NCI-H446 (cell line): ENCODE results near the gene ILKAP.

Experiments used
- DNase-seq, 2 experiments: peaks; one replicate each; lab custom pipeline; 2025; lab: John Stamatoyannopoulos, UW

ILKAP gene

GRCh38 chr2:238137885-238138284 is 65.6 kb downstream of the ILKAP start:
- DNase-seq, result no peak

DNA sequence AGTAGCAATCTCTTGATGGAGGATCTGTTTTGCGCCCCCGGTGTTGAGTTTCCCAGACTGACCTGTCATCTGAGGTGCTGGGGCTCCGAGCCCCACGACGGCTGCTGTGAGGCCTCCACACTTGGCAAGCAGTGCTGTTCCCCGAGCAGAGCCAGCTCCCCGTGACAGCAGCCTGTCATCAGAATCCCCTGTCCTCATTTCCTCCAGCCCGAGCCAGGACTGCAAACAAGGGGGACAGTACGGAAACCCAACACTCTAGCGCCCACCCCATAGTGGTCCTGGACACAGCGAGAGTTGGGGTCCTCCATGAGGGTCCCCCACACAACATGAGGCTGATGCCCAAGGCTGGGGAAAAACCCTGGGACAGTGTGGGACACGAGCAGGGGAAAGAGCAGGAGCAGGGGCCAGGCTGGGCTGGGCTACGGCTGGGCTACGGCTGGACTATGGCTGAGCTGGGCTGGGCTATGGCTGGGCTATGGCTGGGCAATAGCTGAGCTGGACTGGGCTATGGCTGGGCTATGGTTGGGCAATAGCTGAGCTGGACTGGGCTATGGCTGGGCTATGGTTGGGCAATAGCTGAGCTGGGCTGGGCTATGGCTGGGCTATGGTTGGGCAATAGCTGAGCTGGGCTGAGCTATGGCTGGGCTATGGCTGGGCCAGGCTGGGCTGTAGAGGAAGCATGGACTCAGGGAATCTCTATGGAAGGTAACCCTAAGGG is 66.5 kb downstream of the ILKAP start:
- DNase-seq, result no peak

DNA sequence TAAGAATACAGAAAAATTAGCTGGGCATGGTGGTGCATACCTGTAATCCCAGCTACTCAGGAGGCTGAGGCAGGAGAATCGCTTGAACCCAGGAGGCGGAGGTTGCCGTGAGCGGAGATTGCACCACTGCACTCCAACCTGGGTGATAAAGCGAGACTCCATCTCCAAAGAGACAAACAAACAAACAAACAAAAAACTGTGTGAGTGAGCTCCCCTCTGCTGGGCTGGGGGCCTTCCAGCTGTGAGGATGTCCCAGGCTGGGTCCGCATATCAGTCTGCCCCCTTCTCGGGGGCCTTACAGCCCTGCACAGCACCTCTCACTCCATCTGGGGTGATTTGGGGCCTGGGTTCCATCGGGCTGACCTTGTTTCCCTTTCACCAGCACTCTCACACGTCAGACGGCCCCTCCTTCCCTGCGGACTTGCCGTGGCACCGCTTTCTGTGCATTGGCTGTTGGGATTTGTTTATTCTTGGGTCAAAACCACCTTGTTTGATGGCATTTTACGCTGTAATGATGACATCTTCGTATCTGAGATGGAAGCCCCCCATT is 67.8 kb downstream of the ILKAP start:
- DNase-seq, result no peak

- DNase-seq, result no peak
Observed at GRCh38 chr2:238134393-238134785, 69.1 kb downstream of the ILKAP start.

DNA sequence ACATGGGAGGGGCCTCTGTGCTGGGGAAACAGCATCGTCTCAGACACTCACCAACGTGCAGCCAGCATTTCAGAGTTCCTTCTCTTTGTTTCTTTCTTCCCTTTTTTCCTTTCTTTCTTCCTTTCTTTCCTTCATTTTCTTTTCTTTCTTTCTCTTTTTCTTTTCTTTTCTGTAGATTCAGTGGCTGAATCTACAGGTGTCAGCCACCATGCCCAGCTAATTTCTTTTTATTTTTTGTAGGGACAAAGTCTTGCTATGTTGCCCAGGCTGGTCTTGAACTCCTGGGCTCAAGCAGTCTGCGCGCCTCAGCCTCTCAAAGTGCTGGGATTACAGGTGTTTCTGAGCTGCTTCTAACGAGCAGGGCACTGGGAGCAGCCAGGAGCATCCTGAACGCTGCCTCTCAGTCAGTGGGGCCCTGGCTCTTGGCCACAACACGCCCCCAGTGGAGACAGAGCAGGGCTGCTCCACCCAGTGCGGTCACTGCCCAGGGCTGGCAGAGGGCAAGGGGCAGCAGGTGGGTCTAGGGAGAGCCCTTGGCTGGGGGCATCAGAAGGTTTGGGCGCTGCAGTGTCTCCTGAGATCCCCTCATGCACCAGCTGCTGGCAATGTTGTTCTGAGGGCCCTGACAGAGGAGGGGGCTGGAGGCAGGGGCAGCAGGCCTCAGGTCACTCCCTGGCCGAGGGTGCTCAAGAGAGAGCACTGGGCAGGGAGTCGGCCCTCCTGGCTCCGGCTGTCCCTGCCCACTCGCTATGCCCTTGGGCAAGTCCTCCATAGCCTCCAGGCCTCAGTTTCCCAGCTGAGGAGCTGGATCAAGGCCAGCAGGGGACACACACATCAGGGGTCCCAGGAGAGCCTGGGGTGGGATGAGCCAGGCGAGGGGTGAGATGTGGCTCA is 69.7 kb downstream of the ILKAP start:
- DNase-seq, result no peak

GRCh38 chr2:238132463-238133450 is 70.7 kb downstream of the ILKAP start:
- no peak for DNase-seq

DNA sequence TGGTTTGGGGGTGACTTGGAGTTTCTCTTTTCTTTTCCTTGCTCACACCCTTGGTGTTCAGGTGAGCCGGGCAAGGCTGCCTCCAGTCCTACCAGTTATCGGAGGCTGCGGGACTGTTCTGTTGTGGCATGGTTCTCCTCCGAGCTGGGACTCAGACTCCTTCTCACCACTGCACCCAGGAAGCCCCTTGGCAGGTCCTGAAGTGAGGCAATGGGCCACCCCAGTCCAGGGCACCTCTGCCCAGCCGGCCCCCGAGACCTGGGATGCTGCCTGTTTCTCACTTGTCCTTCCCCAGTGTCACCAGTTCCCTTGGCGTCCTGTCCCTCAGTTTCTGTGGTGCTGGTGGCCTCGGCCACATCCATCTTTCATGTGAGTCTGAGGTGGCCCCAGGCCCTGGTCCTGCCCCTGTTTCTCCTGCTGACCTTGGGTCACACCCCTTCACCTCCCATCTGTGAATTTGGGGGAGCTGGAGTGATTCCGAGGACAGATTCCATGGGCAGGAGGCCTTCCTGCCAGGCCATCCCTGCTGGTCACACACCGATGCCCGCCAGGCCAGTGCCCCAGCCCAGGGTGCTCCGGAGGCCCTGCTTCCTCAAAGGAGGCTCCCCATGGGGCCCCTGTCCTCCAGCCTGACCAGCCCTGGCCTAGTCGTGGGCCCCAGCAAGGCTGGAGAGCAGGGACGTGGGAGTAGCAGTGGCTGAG is 71.6 kb downstream of the ILKAP start:
- no peak for DNase-seq

DNA sequence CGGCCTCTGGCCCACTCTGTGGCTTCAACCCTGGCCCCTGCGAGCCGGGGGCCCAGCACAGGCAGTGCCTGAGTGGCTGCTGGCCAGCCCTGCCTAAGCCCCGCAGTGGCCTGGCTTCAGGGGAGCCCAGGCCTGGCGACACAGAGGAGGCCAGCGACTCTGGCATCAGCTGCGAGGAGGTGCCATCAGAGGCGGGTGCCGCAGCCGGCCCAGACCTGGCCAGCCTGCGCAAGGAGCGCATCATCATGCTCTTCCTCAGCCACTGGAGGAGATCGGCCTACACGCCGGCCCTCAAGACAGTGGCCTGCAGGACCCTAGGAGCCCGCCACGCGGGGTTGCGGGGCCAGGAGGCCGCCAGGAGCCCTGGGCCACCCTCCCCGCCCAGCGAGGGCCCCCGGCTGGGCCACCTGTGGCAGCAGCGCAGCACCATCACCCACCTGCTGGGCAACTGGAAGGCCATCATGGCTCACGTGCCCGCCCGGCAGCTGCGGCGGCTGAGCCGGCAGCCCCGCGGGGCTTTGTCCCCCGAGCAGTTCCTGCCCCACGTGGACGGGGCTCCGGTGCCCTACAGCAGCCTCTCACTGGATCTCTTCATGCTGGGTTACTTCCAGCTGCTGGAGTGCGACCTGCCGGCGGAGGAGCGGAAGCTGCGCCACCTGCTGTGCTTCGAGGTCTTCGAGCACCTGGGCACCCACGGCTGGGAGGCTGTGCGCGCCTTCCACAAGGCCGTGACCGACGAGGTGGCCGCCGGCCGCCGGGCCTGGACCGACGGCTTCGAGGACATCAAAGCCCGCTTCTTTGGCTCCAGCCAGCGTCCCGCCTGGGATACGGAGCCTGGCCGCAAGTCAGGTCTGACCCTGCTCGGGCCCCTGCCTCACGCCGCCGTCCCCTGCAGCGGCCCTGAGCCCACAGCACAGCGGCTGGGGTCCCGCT is 72.5 kb downstream of the ILKAP start:
- DNase-seq, result no peak

- DNase-seq, result no peak
Observed at GRCh38 chr2:238130111-238130695, 73.3 kb downstream of the ILKAP start.

GRCh38 chr2:238129166-238130010 is 74.1 kb downstream of the ILKAP start:
- no peak for DNase-seq

DNA sequence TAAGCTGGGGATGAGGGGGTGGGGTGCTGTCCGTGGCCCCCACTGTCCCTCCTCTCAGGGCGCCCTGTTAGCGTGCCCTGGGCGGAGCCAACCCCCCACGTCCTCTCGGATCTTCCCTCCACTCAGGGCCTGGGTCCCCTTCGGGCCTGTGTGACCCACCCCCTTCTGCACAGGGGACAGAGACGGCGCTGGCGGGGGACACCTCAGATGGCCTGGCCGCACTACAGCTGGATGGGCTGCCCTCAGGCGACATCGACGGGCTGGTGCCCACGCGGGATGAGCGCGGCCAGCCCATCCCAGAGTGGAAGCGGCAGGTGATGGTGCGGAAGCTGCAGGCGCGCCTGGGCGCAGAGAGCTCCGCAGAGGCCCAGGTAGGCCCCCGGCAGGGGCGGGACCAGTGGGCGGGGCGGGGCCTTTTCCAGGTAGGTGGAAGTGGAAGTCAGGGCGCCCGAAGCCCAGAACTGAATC is 74.9 kb downstream of the ILKAP start:
- no peak for DNase-seq

GRCh38 chr2:238128061-238128440 is 75.4 kb downstream of the ILKAP start:
- DNase-seq, result no peak

DNA sequence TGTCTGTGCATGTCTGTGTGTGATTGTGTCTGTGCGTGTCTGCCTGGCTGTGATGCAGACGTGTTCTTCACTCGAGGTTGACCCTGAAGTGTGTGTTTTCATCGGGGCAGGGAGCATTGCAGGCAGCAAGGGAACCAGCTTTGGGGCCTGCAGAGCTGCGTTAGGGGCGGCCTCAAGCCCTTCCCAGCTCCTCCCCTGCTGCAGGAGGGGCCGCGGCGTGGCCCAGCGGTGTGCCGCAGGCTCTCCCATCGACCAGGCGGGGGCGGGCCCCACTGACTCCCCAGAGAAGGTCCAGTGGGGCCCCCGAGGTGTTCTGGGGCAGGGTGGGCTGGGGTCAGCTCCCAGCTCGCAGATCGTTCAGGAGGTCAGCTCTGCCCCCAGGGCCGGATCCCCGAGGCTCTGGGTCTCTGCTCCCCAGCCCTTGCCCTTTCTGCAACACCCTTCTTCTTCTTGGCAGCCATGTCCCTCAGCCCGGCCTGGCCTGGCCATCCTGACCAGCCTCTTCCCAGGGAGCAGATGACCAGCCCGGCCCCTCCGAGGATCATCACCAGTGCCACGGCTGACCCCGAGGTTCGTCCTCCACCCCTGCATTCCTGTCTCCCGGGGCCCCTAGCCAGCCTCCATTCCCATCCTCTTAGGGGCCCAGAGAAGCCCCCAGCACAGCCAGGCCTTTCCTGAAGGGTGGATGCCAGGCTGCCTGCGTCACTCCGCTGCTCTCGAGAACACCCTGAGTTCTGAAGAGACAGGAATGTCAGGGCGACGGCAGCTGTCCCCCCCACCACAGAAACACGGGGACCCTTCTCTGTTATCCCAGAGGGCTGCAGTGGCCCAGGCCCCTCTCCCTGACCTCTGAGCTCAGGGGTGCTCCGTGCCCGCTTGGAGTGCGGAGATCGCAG is 76.1 kb downstream of the ILKAP start:
- no peak for DNase-seq

- no peak for DNase-seq
Observed at GRCh38 chr2:238126775-238127164, 76.7 kb downstream of the ILKAP start.

DNA sequence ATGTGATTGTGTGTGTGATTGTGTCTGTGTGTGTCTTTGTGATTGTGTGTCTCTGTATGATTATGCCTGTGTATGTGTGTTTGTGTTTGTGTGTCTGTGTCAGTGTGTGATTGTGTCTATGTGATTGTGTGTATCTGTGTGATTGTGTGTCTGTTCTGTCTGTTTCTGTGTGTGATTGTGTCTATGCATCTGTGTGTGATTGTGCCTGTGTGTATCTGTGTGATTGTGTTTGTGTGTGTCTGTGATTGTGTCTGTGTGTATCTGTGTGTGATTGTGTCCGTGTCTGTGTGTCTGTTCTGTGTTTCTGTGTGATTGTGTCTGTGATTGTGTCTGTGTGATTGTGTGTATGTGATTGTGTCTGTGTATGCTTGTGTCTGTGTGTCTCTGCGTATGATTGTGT is 77.2 kb downstream of the ILKAP start:
- no peak for DNase-seq

GRCh38 chr2:238125127-238125885 is 78.2 kb downstream of the ILKAP start:
- no peak for DNase-seq
